A549 (cell line): Measurements from ENCODE around the gene EBLN2. TPM values are rescaled to one million over a fixed set of nuclear protein-coding genes. Genes with fewer than 3 reads are reported as not detected.

Source experiments
- polyA plus RNA-seq, 4 experiments: library from polyadenylated mRNA; depleted of rRNA in 3 of 4; stranded (reverse); fragments of >200 nt; fragmentation: RNase III in 1 of 4; extraction: RNeasy Plus Mini Kit Qiagen cat#74134 plus additional on column Dnase treatment in 1 of 4; gene quantifications; 2 replicates in 3 of 4; 3 replicates in 1 of 4; pipeline ENCODE4 v1.2.3, GENCODE V29; 2011 to 2017
- small RNA-seq, 6 experiments: library from RNA; depleted of rRNA; stranded (forward); fragments of <200 nt; gene quantifications; one replicate each; pipeline ENCODE3, GENCODE V24; 2012

The EBLN2 gene
- polyA plus RNA-seq, 2 of the 4 experiments (the other 2 are of a cell fraction), result 1.4 to 4.1 TPM

Small RNA genes lying within 50 kb of the gene (small RNA-seq; reads per million reads assigned to genes)
- gene RNU2-64P (0 to 13.5 (median 0.41) reads per million in 6 experiments), gene RNU6-557P (0 reads per million in 6 experiments), gene RNU7-19P (0 to 0.35 (median 0) reads per million in 6 experiments)

Other genes starting within 250 kb of the EBLN2 start
- 19.5 and 22.2 TPM in 2 replicates for gene SHQ1, start 213.2 kb upstream of the EBLN2 start, polyA plus RNA-seq (2011; rRNA removed)
- 16.4 to 18.0 TPM (median 17.1 TPM) in 3 replicates for gene SHQ1, start 213.2 kb upstream of the EBLN2 start, polyA plus RNA-seq (2017; fragmentation: RNase III; extraction: RNeasy Plus Mini Kit Qiagen cat#74134 plus additional on column Dnase treatment)
- gene GXYLT2, start 173.6 kb upstream of the EBLN2 start, polyA plus RNA-seq (2011; rRNA removed), result 3.2 and 3.3 TPM in 2 replicates
- 1.9 to 2.3 TPM (median 2.0 TPM) in 3 replicates for gene GXYLT2, start 173.6 kb upstream of the EBLN2 start, polyA plus RNA-seq (2017; fragmentation: RNase III; extraction: RNeasy Plus Mini Kit Qiagen cat#74134 plus additional on column Dnase treatment)
- 42.9 and 68.4 TPM in 2 replicates for gene PPP4R2, start 64.8 kb upstream of the EBLN2 start, polyA plus RNA-seq (2011; rRNA removed)
- gene PPP4R2, start 64.8 kb upstream of the EBLN2 start, polyA plus RNA-seq (2017; fragmentation: RNase III; extraction: RNeasy Plus Mini Kit Qiagen cat#74134 plus additional on column Dnase treatment), result 39.3 to 42.0 TPM (median 39.5 TPM) in 3 replicates